Prostate gland (tissue), 2 donors: ENCODE results near the gene TM7SF3.

Source experiments
- POLR2A ChIP-seq: fragments of 450-650 bp; IDR thresholded peaks from one replicate; pipeline ENCODE4 v1.6.1; 2016; ENCODE audit warnings: antibody characterized with exemption, mild to moderate bottlenecking
- POLR2AphosphoS5 ChIP-seq: sonication (generic); formaldehyde crosslinking; IDR thresholded peaks from one replicate; pipeline ENCODE4 v1.6.1; 2017; ENCODE audit warnings: antibody characterized with exemption
- TF ChIP-seq, protein P1 (sequence below), 4 experiments: fragments of 200-600 bp in 2 of 4; fragments of 450-650 bp in 2 of 4; sonication (generic) in 2 of 4; IDR thresholded peaks; 1 replicate in 3 of 4; 2 replicates in 1 of 4; pipeline ENCODE4 v1.5.1; 2016 to 2019; ENCODE audit warnings: antibody characterized with exemption in 4 of 4, mild to moderate bottlenecking in 2 of 4, moderate library complexity in 2 of 4

GRCh38 chr12:26970136-26970535 is 44.0 kb downstream of the TM7SF3 start:
- TF ChIP-seq, protein P1, sequence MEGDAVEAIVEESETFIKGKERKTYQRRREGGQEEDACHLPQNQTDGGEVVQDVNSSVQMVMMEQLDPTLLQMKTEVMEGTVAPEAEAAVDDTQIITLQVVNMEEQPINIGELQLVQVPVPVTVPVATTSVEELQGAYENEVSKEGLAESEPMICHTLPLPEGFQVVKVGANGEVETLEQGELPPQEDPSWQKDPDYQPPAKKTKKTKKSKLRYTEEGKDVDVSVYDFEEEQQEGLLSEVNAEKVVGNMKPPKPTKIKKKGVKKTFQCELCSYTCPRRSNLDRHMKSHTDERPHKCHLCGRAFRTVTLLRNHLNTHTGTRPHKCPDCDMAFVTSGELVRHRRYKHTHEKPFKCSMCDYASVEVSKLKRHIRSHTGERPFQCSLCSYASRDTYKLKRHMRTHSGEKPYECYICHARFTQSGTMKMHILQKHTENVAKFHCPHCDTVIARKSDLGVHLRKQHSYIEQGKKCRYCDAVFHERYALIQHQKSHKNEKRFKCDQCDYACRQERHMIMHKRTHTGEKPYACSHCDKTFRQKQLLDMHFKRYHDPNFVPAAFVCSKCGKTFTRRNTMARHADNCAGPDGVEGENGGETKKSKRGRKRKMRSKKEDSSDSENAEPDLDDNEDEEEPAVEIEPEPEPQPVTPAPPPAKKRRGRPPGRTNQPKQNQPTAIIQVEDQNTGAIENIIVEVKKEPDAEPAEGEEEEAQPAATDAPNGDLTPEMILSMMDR (IDR thresholded peaks at IDR 0.05) = no peak
- no peak for TF ChIP-seq POLR2A
- TF ChIP-seq POLR2AphosphoS5 = no peak
